GM10248 (cell line): ENCODE results near the gene MAN1A1.

Experiments
- CTCF ChIA-PET: fragments of 300-600 bp; sonication (Branson Sonifier 250); formaldehyde crosslinking; extraction: SDS; loops from one replicate; lab custom pipeline; 2021; ENCODE audit warnings: antibody characterized with exemption; lab: Yijun Ruan, JAX
- POLR2A ChIA-PET: fragments of 350-650 bp; sonication (Branson Sonifier 250); formaldehyde crosslinking; extraction: SDS; loops from one replicate; lab custom pipeline; 2020; ENCODE audit warnings: antibody characterized with exemption; lab: Yijun Ruan, JAX
- DNase-seq: peaks from one replicate; pipeline ENCODE4 v3.0.0; 2012; ENCODE audit errors: extremely low spot score
- CTCF ChIP-seq: IDR thresholded peaks from 2 replicates; pipeline ENCODE4 v1.5.1; 2012; ENCODE audit warnings: mild to moderate bottlenecking, low read depth; ENCODE audit errors: extremely low read depth, missing control alignments, control extremely low read depth

MAN1A1 gene

GRCh38 chr6:119166024-119166784 is 183.4 kb downstream of the MAN1A1 start:
- DNase-seq, result no peak
- ChIA-PET CTCF (interaction anchor here (1.8 to 3.0 kb wide), 2 partner anchors 17 to 37 kb away, joined by 7 to 13 read pairs; no protein-coding TSS in a partner anchor), POLR2A (no interaction called here)
- no peak for TF ChIP-seq CTCF

DNA sequence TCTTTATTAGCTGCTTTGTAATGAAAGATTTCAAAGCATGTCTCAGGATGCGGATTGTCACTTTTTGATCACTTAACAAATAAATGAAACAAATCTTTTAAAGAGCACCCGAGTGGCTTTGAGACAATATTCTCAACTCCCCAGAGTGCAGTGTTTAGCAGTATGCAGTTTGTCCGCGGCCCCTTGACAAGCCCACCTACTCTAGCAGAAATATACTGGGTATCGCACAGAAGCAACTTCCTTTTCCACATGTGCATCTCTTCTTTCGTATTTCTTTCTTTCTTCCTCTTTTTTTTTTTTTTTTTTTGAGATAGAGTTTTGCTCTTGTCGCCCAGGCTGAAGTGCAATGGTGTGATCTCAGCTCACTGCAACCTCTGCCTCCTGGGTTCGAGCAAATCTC is 186.6 kb downstream of the MAN1A1 start:
- ChIA-PET POLR2A (no interaction called here), CTCF (interaction anchor here (1.3 to 1.4 kb wide), 2 partner anchors 10 to 188 kb away, joined by 3 to 4 read pairs; no protein-coding TSS in a partner anchor)
- TF ChIP-seq CTCF, result no peak
- DNase-seq, result no peak

DNA sequence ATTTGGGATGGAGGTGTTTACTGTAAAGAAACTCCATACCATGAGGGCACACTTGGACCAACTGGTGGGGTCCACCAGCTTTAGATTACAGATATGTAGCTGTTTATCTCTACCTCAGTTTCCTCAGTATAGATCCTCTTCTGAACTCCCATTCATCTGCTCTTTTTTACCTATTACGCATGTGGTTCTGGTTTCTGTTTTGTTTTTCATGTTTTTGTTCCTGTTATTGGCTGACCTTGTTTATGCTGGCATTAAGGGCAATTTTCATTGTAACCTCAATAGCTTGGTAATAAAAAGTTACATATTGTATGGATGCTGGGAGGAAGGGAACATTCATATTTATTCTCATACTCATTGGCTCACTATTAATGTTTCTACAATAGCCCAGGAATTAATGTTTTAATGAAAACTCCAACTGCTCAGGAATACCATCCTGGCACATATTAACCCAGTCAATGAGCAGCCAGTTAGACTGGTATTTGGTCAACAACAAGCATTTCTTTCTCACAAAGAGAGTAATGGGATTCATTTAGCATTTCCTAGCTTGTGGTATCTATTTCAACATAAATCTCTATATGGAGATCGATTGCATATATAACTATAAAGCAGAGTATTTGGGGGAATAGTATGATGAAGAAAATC is 187.3 kb downstream of the MAN1A1 start:
- no peak for TF ChIP-seq CTCF
- CTCF ChIA-PET, result interaction anchor here (1.3 to 1.6 kb wide), 3 partner anchors 10 to 188 kb away, joined by 3 to 6 read pairs (median 4); no protein-coding TSS in a partner anchor
- POLR2A ChIA-PET, result no interaction called here
- DNase-seq, result peak; percentile 28

GRCh38 chr6:119161438-119161837 is 188.1 kb downstream of the MAN1A1 start:
- no peak for TF ChIP-seq CTCF
- CTCF ChIA-PET, result interaction anchor here (0.9 to 1.6 kb wide), 6 partner anchors 11 to 229 kb away, joined by 3 to 6 read pairs (median 3); no protein-coding TSS in a partner anchor
- POLR2A ChIA-PET, result no interaction called here
- DNase-seq, result no peak

GRCh38 chr6:119160911-119161310 is 188.7 kb downstream of the MAN1A1 start:
- CTCF ChIA-PET, result interaction anchor here (0.9 to 1.6 kb wide), 5 partner anchors 10 to 228 kb away, joined by 3 to 6 read pairs (median 3); no protein-coding TSS in a partner anchor
- POLR2A ChIA-PET, result no interaction called here
- no peak for DNase-seq
- no peak for TF ChIP-seq CTCF

GRCh38 chr6:119158057-119158848 is 191.3 kb downstream of the MAN1A1 start:
- ChIA-PET POLR2A (no interaction called here), CTCF (interaction anchor here (0.8 to 1.6 kb wide), 4 partner anchors 8 to 29 kb away, joined by 3 to 5 read pairs (median 4); no protein-coding TSS in a partner anchor)
- no peak for DNase-seq
- no peak for TF ChIP-seq CTCF
